HepG2 (cell line): ENCODE data around the gene LIPT2. TPM values are rescaled to one million over a fixed set of nuclear protein-coding genes. Genes with fewer than 3 reads are reported as not detected.

Source experiments
- ATAC-seq: fragments of 200-7000 bp; cut with Tn5 transposase; 3 replicates; pipeline ENCODE4 v1.9.1; 2020; ENCODE audit warnings: mild to moderate bottlenecking, moderate library complexity
- BruUV-seq: library from RNA; stranded (reverse); fragments of 400-500 nt; replicated peaks from 2 replicates; lab custom pipeline; 2021; lab: Mats Ljungman, UMichigan
- CTCF ChIA-PET: fragments of 300-600 bp; formaldehyde crosslinking; extraction: SDS; loops from one replicate; lab custom pipeline; 2021; ENCODE audit warnings: low total read pairs, inconsistent platforms, low intra/inter-chr PET ratio; lab: Yijun Ruan, JAX
- POLR2A ChIA-PET: fragments of 350-600 bp; sonication (Branson Sonifier 250); formaldehyde crosslinking; loops from one replicate; lab custom pipeline; 2020; ENCODE audit warnings: antibody characterized with exemption, inconsistent platforms; lab: Yijun Ruan, JAX
- DNase-seq: peaks from one replicate; pipeline ENCODE4 v3.0.0-alpha.2; 2015; ENCODE audit warnings: low spot score
- FAIRE-seq: peaks from 3 replicates; lab custom pipeline; 2011; peaks lifted over from hg19 to GRCh38; lab: Jason Lieb, UNC
- H2AFZ ChIP-seq: one replicate; pipeline ENCODE4 v1.6.1; 2011; ENCODE audit warnings: low read length, inconsistent platforms
- H3K27ac ChIP-seq: fragments of 300-600 bp; 3 replicates; pipeline ENCODE4 v1.8.0; 2011; ENCODE audit warnings: mixed run types, mild to moderate bottlenecking, mixed read lengths, low read length, inconsistent platforms; ENCODE audit not compliant: insufficient read depth; ENCODE audit errors: extremely low read length
- H3K27me3 ChIP-seq, 2 experiments: fragments of 200-600 bp in 1 of 2; 2 replicates in 1 of 2; 3 replicates in 1 of 2; pipeline versions ENCODE4 v1.6.0 to v1.8.0; 2011; ENCODE audit warnings: low read length in 2 of 2, mild to moderate bottlenecking in 2 of 2, moderate library complexity in 2 of 2, inconsistent platforms in 1 of 2; ENCODE audit not compliant: insufficient read depth in 2 of 2, control insufficient read depth in 1 of 2
- H3K36me3 ChIP-seq, 2 experiments: fragments of 200-600 bp in 1 of 2; replicated peaks in 1 of 2; 2 replicates in 1 of 2; 3 replicates in 1 of 2; pipeline versions ENCODE4 v1.5.1 to v1.8.0; 2011; ENCODE audit warnings: low read length in 2 of 2, inconsistent platforms in 1 of 2; ENCODE audit not compliant: insufficient read depth in 2 of 2, control insufficient read depth in 1 of 2
- H3K4me1 ChIP-seq: 2 replicates; pipeline ENCODE4 v1.5.1; 2012; ENCODE audit warnings: low read length, inconsistent platforms; ENCODE audit not compliant: insufficient read depth
- H3K4me2 ChIP-seq: 2 replicates; pipeline ENCODE4 v1.6.0; 2011; ENCODE audit warnings: low read depth, low read length, inconsistent platforms
- H3K4me3 ChIP-seq, 3 experiments: fragments of 200-600 bp in 1 of 3; sonication (generic), shearing (Covaris generic) in 1 of 3; replicated peaks in 1 of 3; 2 replicates each; pipeline ENCODE4 v1.5.1; 2011 to 2016; ENCODE audit warnings: low read length in 3 of 3, inconsistent platforms in 2 of 3, low read depth in 2 of 3, mild to moderate bottlenecking in 2 of 3, control low read depth in 1 of 3, mixed read lengths in 1 of 3; ENCODE audit not compliant: insufficient read depth in 1 of 3
- H3K79me2 ChIP-seq: one replicate; pipeline ENCODE4 v1.6.1; 2011; ENCODE audit warnings: low read length, inconsistent platforms; ENCODE audit not compliant: insufficient read depth
- H3K9ac ChIP-seq: 2 replicates; pipeline ENCODE4 v1.6.0; 2011; ENCODE audit warnings: mild to moderate bottlenecking, low read depth, low read length, inconsistent platforms; ENCODE audit not compliant: insufficient read depth
- H3K9me3 ChIP-seq: 2 replicates; pipeline ENCODE4 v1.5.1; 2012; ENCODE audit warnings: mild to moderate bottlenecking, low read length
- H4K20me1 ChIP-seq: 2 replicates; pipeline ENCODE4 v1.6.0; 2011; ENCODE audit warnings: inconsistent platforms, mild to moderate bottlenecking, low read length, moderate library complexity; ENCODE audit not compliant: insufficient read depth
- AGO1 ChIP-seq: fragments of 200-400 bp; formaldehyde crosslinking; IDR thresholded peaks from 2 replicates; pipeline ENCODE4 v1.6.1; 2017; ENCODE audit warnings: mild to moderate bottlenecking, low read depth, low read length, moderate library complexity; ENCODE audit not compliant: poor library complexity, severe bottlenecking
- ATF5 ChIP-seq: sonication (generic); formaldehyde crosslinking; IDR thresholded peaks from 2 replicates; pipeline ENCODE4 v1.4.0; 2020; ENCODE audit warnings: mild to moderate bottlenecking, low read depth, missing genetic modification reagents
- DBP ChIP-seq: sonication (generic); formaldehyde crosslinking; IDR thresholded peaks from 2 replicates; pipeline ENCODE4 v1.4.0; 2020; ENCODE audit warnings: missing genetic modification reagents; ENCODE audit errors: not compliant biosample characterization
- FOXP1 ChIP-seq, 2 experiments: fragments of 450-650 bp in 1 of 2; IDR thresholded peaks; 2 replicates each; pipeline ENCODE4 v1.6.1; 2017 to 2018; ENCODE audit warnings: antibody characterized with exemption in 1 of 2
- HMG20B ChIP-seq: conservative IDR thresholded peaks from 2 replicates; pipeline ENCODE4 v1.6.1; 2016; ENCODE audit warnings: missing genetic modification reagents, missing compliant biosample characterization
- IRF9 ChIP-seq: sonication (generic); formaldehyde crosslinking; IDR thresholded peaks from 2 replicates; pipeline ENCODE4 v1.8.0; 2022; ENCODE audit warnings: missing genetic modification reagents, mild to moderate bottlenecking, borderline replicate concordance
- MAF1 ChIP-seq: sonication (generic); formaldehyde crosslinking; IDR thresholded peaks from 2 replicates; pipeline ENCODE4 v1.5.0; 2020; ENCODE audit warnings: missing genetic modification reagents, borderline replicate concordance
- RXRA ChIP-seq: sonication (generic); formaldehyde crosslinking; IDR thresholded peaks from 2 replicates; pipeline ENCODE4 v1.5.1; 2020; ENCODE audit warnings: missing genetic modification reagents
- SRSF9 ChIP-seq: fragments of 200-400 bp; formaldehyde crosslinking; IDR thresholded peaks from 2 replicates; pipeline ENCODE4 v1.6.1; 2018; ENCODE audit warnings: borderline replicate concordance, mild to moderate bottlenecking, low read depth, low read length; ENCODE audit not compliant: insufficient read depth, poor library complexity, severe bottlenecking
- TFAP4 ChIP-seq: sonication (generic); IDR thresholded peaks from 2 replicates; pipeline ENCODE4 v1.6.1; 2016; ENCODE audit warnings: low read depth, borderline replicate concordance
- TOE1 ChIP-seq: sonication (generic); formaldehyde crosslinking; IDR thresholded peaks from 2 replicates; pipeline ENCODE4 v1.4.0; 2020; ENCODE audit warnings: mild to moderate bottlenecking, missing genetic modification reagents
- ZNF138 ChIP-seq: sonication (generic); formaldehyde crosslinking; IDR thresholded peaks from 2 replicates; pipeline ENCODE4 v1.5.0; 2020; ENCODE audit warnings: mild to moderate bottlenecking, low read depth, missing genetic modification reagents
- ZNF335 ChIP-seq: sonication (generic); formaldehyde crosslinking; IDR thresholded peaks from 2 replicates; pipeline ENCODE4 v1.4.0; 2020; ENCODE audit warnings: missing genetic modification reagents
- ZNF687 ChIP-seq: sonication (generic); formaldehyde crosslinking; IDR thresholded peaks from 2 replicates; pipeline ENCODE4 v1.5.1; 2020; ENCODE audit warnings: mild to moderate bottlenecking, missing genetic modification reagents, moderate library complexity
- ZNF740 ChIP-seq: sonication (generic); formaldehyde crosslinking; IDR thresholded peaks from 2 replicates; pipeline ENCODE4 v1.4.0; 2020; ENCODE audit warnings: missing genetic modification reagents
- ZNF782 ChIP-seq: sonication (generic); formaldehyde crosslinking; IDR thresholded peaks from 2 replicates; pipeline ENCODE4 v1.4.0; 2020; ENCODE audit warnings: missing genetic modification reagents, mild to moderate bottlenecking, borderline replicate concordance
- whole genome bisulfite sequencing: methylation state at CpG from one replicate; pipeline ENCODE4 v1.1.6; 2017; ENCODE audit warnings: low lambda C conversion rate; 5-methylcytosine and 5-hydroxymethylcytosine counted together
- in situ Hi-C: cut with HindIII; loops from 2 replicates; pipeline ENCODE4 v1.10.0; 2017; ENCODE audit warnings: low pct_unique_long_range_greater_than_20kb; ENCODE audit not compliant: extremely low pct_ligation_motif_present
- intact Hi-C: fragments of 100-400 bp; cut with micrococcal nuclease; formaldehyde crosslinking; loops from one replicate; pipeline ENCODE4 v1.10.0; 2022; ENCODE audit not compliant: unreplicated experiment
- polyA plus RNA-seq, 8 experiments: library from polyadenylated mRNA; depleted of rRNA in 3 of 8; stranded (reverse) in 7 of 8; unstranded in 1 of 8; fragments of >200 nt; fragmentation: Illumina TruSeq in 4 of 8; extraction: Trizol in 4 of 8; gene quantifications; 2 replicates each; pipeline versions ENCODE4 v1.2.1 to v1.2.3, GENCODE V29; 2011 to 2016; ENCODE audit warnings: low read depth in 4 of 8, missing spikeins in 1 of 8, mixed read lengths in 1 of 8; ENCODE audit not compliant: insufficient read depth in 1 of 8
- total RNA-seq, 5 experiments: library from RNA; depleted of rRNA; stranded (reverse); fragments of >200 nt; fragmentation: Illumina TruSeq; extraction: Trizol; gene quantifications; 2 replicates each; pipeline ENCODE4 v1.2.3, GENCODE V29; 2016; ENCODE audit warnings: low read depth in 1 of 5

LIPT2 gene
- total and polyA plus RNA-seq, 2 of the 13 experiments (the other 11 are each of a cell fraction or from before 2014, with no cell fraction given) = 3.0 to 5.6 TPM

GRCh38 chr11:74465291-74465708 lies 28.2 kb downstream of the LIPT2 start:
- FAIRE-seq = peak; percentile 63
- peak; percentile 68 for DNase-seq
- Histone ChIP-seq H3K27ac (no peak overlapping the region), H3K4me1 (peaks cover 66% of the 10 kb centered on the region), H3K9ac (no peak overlapping the region), H4K20me1 (no peaks in the 10 kb centered on the region), H3K4me2 (peak overlapping the region; percentile 28; the same call in 1 of the 2 replicates), H3K4me3 (no peak overlapping the region), H3K9me3 (no peaks in the 10 kb centered on the region), H3K36me3 (no peaks in the 10 kb centered on the region), H3K79me2 (no peaks in the 10 kb centered on the region), H2AFZ (no peak overlapping the region), H3K27me3 (no peaks in the 10 kb centered on the region)
- intact Hi-C loops = no loop called here
- ChIA-PET CTCF (no interaction called here), POLR2A (no interaction called here)
- ATAC-seq = peak; percentile 66
- in situ Hi-C loops = loop anchor here (10.0 kb wide), 1 partner anchor 90 kb away; no protein-coding TSS in a partner anchor
- WGBS = 6% methylated on average over 2 of the region's 2 CpGs
- no TSS peak for BruUV-seq
- no peak for TF ChIP-seq MAF1 (CRISPR knock-in tag)
- no peak for TF ChIP-seq AGO1
- no peak for TF ChIP-seq ZNF687 (CRISPR knock-in tag)
- no peak for TF ChIP-seq ZNF782 (CRISPR knock-in tag)
- no peak for TF ChIP-seq ZNF138 (CRISPR knock-in tag)
- no peak for TF ChIP-seq ATF5 (CRISPR knock-in tag)
- TF ChIP-seq IRF9 (CRISPR knock-in tag) = no peak
- TF ChIP-seq ZNF740 (CRISPR knock-in tag) = no peak
- TF ChIP-seq DBP (CRISPR knock-in tag) = no peak
- peak; percentile 38; the same call in 1 of the 2 replicates for TF ChIP-seq TFAP4
- no peak for TF ChIP-seq ZNF335
- TF ChIP-seq FOXP1 (IDR thresholded peaks at IDR 0.05) = no peak
- TF ChIP-seq FOXP1 (CRISPR knock-in tag; IDR thresholded peaks at IDR 0.05) = peak; percentile 57; the same call in 1 of the 2 replicates
- 0 out of 2 replicates have a peak, but pooled peaks have one; percentile 31 for TF ChIP-seq HMG20B
- TF ChIP-seq RXRA (CRISPR knock-in tag) = peak; percentile 74; the same call in 1 of the 2 replicates
- TF ChIP-seq SRSF9 = no peak
- TF ChIP-seq TOE1 (CRISPR knock-in tag) = no peak
